ENCODE results near the gene ADRA2B. TPM values are rescaled to one million over a fixed set of nuclear protein-coding genes. Genes with fewer than 3 reads are reported as not detected.

ADRA2B gene
- total RNA-seq, 1 experiment from 2014 or later = 0.47 TPM

- Histone ChIP-seq H3K27ac (ENCODE audit: low read depth, low read length) (no peak overlapping the region), H3K9me2 (ENCODE audit: insufficient read depth) (no peaks in the 10 kb centered on the region), H3K79me2 (ENCODE audit: insufficient read depth, low read length) (no peaks in the 10 kb centered on the region), H3K9me3 (ENCODE audit: control insufficient read depth in 1 of 2, insufficient read depth in 1 of 2, low read depth in 1 of 2, low read length in 2 of 2) (no peaks in the 10 kb centered on the region), H2AFZ (ENCODE audit: low read depth, low read length, poor library complexity, severe bottlenecking) (no peak overlapping the region), H3K27me3 (ENCODE audit: insufficient read depth, low read length) (0 out of 2 replicates have a peak, but pooled peaks cover 3% of the 10 kb centered on the region), H3K36me3 (ENCODE audit: control insufficient read depth in 1 of 2, insufficient read depth in 2 of 2, low read length in 2 of 2) (no peaks in the 10 kb centered on the region), H3K9ac (ENCODE audit: low read length) (no peak overlapping the region), H3K4me1 (ENCODE audit: control insufficient read depth in 1 of 2, insufficient read depth in 2 of 2, low read length in 2 of 2) (peaks cover 11 to 16% of the 10 kb centered on the region in 2 experiments), H3K4me3 (replicated peaks in 1 of 2; ENCODE audit: low read depth in 1 of 2, low read length in 2 of 2) (no peak overlapping the region), H4K20me1 (ENCODE audit: insufficient read depth) (no peaks in the 10 kb centered on the region), H3K4me2 (ENCODE audit: low read length) (no peak overlapping the region)
- TF ChIP-seq, protein P1, sequence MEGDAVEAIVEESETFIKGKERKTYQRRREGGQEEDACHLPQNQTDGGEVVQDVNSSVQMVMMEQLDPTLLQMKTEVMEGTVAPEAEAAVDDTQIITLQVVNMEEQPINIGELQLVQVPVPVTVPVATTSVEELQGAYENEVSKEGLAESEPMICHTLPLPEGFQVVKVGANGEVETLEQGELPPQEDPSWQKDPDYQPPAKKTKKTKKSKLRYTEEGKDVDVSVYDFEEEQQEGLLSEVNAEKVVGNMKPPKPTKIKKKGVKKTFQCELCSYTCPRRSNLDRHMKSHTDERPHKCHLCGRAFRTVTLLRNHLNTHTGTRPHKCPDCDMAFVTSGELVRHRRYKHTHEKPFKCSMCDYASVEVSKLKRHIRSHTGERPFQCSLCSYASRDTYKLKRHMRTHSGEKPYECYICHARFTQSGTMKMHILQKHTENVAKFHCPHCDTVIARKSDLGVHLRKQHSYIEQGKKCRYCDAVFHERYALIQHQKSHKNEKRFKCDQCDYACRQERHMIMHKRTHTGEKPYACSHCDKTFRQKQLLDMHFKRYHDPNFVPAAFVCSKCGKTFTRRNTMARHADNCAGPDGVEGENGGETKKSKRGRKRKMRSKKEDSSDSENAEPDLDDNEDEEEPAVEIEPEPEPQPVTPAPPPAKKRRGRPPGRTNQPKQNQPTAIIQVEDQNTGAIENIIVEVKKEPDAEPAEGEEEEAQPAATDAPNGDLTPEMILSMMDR (IDR thresholded peaks at IDR 0.05 in 2 of 3, conservative IDR thresholded peaks at IDR 0.05 in 1 of 3; ENCODE audit: borderline replicate concordance in 1 of 3, insufficient read depth in 1 of 3, low read depth in 2 of 3, low read length in 2 of 3) = no peak
- no peak for TF ChIP-seq MAX (IDR thresholded peaks at IDR 0.05)
- no peak for TF ChIP-seq CEBPB (IDR thresholded peaks at IDR 0.05; ENCODE audit: low read depth)
- no peak for TF ChIP-seq ZNF274 (IDR thresholded peaks at IDR 0.05; ENCODE audit: low read depth, low read length)
- TF ChIP-seq SRF (IDR thresholded peaks at IDR 0.05; ENCODE audit: low read depth) = no peak
- no peak for TF ChIP-seq JUND (IDR thresholded peaks at IDR 0.05)
- TF ChIP-seq EZH2phosphoT487 (IDR thresholded peaks at IDR 0.05; ENCODE audit: borderline replicate concordance) = no peak
- TF ChIP-seq FOSL1 (IDR thresholded peaks at IDR 0.05; ENCODE audit: low read depth) = no peak
- no peak for TF ChIP-seq SIN3A (IDR thresholded peaks at IDR 0.05; ENCODE audit: low read depth)
- TF ChIP-seq CBX3 (IDR thresholded peaks at IDR 0.05; ENCODE audit: low read depth) = no peak
- BruUV-seq (replicated peaks) = no TSS peak
- ChIA-PET RAD21 (ENCODE audit: low non-redundant PET in 1 of 2, low total read pairs in 2 of 2, uncharacterized antibody in 2 of 2, unreplicated experiment in 2 of 2) (no interaction called here), POLR2A (no interaction called here), CTCF (no interaction called here)
- intact Hi-C loops (cut with micrococcal nuclease) = no loop called here
- ATAC-seq (no peak), DNase-seq (ENCODE audit: low read depth, low spot score) (no peak)
These were observed 3.0 kb upstream of the ADRA2B start for GRCh38 chr2:96119389-96119751.

All from HCT116 (cell line).